Embryonic facial prominence (tissue), 1 donor: ENCODE measurements around the gene S100A10.

Source experiments
- DNase-seq: peaks from one replicate; pipeline ENCODE4 v3.0.0-alpha.2; 2016; ENCODE audit errors: extremely low spot score

S100A10 gene

DNA sequence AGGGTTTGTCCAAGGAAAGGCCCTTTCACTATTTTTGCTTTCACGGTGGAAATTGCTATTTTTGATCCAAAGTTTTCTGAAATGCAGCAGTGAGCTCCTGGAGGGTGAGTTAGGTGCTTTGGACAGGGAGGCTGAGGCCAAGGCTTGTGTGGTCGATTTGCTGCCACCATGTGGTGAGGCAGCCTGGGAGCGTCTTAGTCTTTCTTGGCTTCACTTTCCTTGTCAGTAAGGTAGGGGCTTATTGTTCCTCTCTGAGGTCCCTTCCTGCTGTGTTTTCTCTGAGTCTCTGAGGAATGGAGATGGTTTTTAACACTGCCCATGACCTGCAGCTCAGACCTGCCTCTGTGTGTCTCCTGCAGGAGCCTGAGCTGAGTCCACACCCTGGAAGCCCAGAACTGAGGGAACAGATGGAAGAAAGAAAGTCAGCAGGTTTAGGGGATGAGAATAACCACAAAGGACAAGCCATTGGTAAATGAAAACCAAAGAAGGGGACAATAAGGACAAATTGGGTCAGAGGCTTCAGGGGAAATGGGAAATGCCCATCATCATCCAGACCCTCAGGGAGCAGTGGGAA lies 20.1 kb upstream of the S100A10 start:
- no peak for DNase-seq

DNA sequence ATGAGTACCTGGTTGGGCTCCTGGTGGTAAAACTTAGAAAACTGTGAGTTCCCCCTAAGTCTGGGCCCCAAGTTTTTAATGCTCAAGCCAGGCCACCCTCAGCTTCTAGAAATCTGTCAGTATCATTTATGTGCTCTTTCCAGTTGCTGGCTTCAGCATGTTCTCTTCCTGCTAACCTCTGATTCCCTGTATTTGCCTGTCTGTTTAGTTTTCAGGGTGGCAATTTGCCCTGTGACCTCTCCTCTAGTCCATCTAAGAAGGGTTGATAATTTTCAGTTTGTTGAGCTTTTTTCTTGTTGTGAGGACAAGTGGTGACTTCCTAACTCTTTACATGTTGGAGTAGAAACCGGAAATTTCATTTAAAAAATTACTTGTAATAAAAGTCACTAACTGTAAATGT lies 16.0 kb upstream of the S100A10 start:
- DNase-seq = no peak

DNA sequence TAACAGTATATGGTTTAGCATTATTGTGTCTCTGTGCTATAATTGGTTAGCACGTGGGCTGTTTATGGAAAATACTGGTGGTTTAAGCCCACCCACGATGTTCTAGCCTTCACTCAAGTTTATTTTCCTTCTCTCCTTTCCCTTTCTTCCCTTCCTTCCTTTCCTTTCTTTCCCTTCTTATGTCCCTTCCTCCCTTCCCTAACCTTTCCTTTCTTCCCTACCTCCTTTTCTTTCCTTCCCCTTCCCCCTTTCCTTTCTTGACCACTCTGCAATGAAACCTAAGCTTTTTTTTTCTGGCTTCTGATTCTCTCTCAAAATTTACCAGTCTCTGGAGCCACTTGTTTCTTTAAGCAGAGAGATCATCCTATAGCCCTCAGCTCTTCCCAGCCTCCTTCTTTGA lies 13.4 kb upstream of the S100A10 start:
- DNase-seq = no peak

GRCh38 chr1:152005360-152005912 lies 11.8 kb upstream of the S100A10 start:
- DNase-seq = no peak

DNA sequence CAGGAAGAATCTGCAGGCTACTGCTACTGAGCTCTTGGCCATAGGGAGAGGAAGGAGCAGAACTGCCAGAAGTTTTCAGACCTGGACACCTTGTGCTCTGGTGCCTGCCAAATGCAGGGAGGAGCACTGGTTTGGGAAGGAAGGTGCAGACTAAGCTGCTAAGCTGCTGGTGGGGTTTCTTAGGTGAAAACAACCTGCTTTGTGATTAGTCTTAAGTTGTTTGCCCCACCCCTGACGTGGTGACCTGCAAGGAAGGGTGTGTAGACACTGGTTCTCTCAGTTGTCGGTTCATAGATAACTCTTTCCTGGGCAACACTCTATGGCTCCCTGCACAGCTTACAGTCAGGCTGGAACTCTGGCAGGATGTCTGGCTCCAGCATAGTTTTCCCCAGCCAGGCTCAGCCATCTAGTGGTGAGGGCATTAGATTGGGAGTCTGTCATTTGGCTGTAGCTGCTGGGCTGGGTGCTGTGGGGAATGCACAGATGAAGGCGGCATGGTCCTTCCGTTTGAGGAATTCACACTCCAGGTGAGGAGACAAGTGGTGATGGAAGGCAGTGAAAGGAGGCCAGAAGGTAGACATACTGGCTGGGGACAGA lies 10.3 kb upstream of the S100A10 start:
- no peak for DNase-seq

DNA sequence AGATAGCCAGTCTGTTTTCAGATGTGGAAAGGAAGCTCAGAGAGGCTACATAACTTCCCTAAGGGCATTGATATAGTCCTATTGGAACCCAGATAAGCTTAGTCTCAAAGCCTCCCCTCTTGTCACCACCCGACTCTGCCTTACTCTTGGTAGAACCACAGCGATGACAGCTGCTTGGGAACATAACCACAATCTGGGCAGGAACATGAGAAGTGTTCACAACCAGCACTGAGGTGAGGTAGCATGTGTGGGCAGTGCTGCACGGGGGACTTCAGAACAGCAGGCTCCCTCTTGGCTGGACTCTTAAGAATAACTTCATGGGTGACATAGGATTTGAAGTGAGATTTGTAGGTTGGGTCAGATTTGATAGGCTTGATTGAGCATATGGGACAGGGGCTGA lies 9.3 kb upstream of the S100A10 start:
- DNase-seq = no peak

DNA sequence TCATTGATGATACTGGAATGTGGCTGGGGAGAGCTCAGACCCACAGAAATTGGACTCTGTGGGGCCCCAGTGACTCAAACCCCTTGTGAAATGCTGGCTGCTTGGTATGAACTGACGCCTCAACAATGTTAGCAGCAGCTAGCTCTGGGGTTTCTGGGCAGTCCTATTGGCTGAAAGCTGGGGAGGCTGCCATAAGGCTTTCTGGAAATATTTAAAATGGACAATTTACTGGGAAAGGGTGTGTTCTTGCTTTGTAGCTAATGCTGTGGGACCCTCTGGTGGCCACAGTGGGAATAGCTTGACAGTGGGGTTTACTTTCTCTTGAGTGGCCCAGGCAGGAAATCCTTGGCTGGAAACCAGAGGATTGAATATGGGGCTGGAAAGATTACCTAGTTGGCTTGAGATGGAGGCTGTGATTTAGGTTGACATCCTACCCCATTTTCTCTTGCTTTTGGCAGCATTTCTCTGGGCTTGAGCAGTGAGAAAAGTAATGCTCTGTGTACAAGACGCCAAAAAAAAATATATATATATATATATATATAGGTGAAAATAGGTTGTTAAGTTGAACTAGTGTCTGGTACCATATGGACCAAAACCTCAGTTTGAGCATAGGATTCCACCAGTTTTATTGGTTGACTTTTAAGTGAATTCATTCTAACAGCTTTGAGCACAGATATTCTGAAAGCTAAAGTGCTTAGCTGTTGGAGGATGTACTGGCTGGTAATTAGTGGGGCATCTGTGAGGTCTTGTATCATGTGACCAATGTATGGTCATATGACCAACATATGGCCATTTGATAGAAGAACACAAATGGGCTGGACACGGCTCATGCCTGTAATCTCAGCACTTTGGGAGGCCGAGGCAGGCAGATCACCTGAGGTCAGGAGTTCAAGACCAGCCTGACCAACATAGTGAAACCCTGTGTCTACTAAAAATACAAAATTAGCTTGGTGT lies 8.2 kb upstream of the S100A10 start:
- DNase-seq = peak; percentile 81

- DNase-seq = no peak
Observed at GRCh38 chr1:152000964-152001630, 7.4 kb upstream of the S100A10 start.

GRCh38 chr1:151998611-151999362 lies 5.1 kb upstream of the S100A10 start:
- no peak for DNase-seq

- DNase-seq = no peak
Observed at GRCh38 chr1:151997284-151997570, 3.6 kb upstream of the S100A10 start.

DNA sequence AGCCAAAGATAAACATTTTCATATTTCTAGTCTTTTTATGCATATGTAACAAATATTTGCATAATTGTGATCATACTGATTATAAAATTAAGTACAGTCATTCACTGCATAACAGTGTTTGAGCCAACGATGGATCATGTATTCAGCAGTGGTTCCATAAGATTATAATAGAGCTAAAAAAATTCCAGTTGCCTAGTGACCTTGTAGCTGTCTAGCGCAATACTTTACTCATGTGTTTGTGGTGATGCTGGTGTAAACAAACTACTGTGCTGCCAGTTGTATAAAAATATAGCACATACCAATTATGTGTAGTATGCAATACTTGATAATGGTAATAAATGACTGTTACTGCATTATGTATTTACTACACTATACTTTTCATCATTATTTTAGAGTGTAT lies 2.1 kb upstream of the S100A10 start:
- DNase-seq = no peak

DNA sequence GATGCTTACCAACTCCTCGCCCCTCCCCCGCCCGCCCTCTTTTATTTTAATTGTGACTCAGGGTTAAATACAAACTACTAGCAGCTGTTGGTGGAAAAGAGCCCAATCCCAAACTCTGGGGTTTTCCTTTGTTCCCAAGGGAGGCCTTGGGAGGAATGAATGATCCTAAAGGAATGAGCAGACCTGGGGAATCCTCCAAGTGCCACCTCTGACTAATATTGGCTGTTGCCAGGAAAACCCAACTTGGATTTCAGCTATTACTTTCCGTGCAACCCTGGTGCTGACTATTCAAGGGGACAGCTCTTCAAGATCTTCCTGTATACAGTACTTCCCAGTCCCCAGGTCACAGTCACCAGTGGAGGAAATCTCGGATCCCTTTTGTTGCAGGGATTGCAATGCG lies 1.3 kb upstream of the S100A10 start:
- no peak for DNase-seq

- peak; percentile 41 for DNase-seq
Observed at GRCh38 chr1:151993084-151993733, 450 bp downstream of the S100A10 start.

DNA sequence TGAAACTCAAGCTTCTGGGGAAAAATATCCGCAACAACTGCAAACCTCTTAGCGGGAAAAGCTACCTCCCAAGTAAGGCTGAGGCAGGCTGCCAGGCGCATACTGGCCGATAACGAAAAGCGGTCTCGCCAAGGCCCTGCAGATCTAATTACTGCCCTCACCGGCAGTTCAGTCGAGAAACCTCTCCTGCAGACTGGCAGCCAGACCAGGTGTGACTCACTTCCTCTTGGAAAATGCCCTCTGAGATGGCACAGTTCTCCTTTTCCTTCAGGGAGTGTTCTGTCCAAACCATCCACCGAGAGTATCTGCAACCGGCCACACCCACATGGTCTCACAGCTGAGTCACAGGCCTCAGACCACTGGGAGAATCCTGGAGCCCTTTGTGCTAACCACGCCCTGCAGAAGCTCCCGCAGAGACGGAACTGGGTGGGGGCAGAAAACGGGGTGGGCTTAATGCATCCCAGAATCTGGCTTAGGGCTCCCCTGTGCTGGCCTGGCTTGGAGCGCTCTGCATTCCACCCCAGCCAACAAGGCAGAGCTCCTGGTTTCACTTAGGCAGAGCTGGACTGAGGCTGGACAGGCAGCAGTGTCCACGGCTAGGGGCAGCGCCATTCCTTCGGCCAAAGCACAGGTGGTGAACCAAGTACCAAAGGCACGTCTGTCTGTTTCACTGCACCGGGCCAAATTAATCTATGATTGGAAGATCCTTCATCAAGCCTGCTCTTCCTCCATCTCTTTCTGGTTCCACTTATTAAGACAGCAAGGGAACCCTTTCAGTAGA lies 1.2 kb downstream of the S100A10 start:
- no peak for DNase-seq

- no peak for DNase-seq
Observed at GRCh38 chr1:151991663-151992302, 1.9 kb downstream of the S100A10 start.

- no peak for DNase-seq
Observed at GRCh38 chr1:151990856-151991198, 2.8 kb downstream of the S100A10 start.

DNA sequence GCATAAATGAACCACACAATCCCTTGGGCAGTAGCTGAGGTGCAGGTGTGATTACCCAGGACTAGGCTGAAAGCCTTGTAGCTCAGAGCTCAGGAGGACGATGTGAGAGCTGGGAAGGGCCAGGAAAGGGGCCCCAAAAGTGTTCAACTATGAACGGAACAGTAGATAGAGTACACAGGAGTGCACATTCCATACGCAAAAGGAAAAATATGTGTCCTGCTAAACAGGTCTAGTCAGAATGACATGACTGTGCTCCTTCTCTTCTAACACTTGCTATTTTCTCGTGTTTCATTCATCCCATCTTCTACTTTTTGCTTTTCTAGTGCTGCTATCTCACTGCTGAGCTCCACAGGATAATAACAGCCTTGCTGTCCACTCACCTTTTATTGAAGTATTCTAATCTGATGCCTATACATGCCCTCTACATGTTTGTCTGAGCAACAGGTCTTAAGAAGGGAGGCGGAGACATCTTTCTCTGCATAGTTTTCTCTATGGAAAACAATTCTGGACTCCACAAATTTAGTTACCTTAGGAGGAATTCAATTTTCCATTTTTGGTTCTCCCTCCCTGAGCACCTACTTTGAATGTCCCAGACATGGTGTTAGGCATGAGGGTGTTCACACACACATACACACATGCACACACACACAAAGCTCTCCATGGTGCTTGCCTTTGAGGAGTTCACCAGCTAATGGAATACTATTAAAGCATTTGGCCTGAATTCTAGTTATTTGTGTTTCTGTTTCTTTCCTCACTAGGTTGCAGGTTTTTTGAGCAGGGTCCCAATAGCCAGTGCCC lies 3.4 kb downstream of the S100A10 start:
- DNase-seq = no peak

DNA sequence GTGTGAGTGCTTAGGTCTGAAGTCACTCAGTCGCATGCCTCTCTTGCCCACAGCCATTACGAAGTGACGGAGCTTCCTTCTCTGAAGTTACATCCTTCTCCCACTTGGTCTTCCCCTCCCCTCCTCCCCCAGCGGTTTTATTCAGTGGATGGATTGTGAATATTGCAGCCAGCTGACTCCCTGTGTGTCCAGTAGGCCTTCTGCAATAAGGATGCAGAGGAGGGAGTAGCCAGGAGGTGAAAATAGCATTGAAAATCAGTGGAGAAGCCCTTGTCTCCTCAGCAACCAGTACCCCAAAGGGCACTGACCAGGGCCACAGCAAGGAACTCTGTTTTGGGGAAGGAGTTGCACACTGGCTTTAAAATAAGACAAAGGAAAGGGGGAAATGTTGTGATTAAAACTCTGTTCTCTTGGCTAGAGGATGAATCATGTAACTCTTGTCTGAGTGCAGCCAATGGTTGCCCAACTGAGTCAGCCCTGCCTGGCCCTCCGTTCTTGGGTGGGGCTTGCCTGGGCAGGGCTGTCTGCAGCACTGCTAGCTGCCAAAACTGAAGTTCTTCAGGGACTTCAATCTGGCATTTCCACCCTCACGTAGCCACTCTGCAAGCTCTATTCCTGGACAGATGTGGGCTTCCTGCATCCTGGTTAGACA lies 4.3 kb downstream of the S100A10 start:
- DNase-seq = no peak
